Measurements from ENCODE around the gene ATP6V0A4.

The ATP6V0A4 gene

GRCh38 chr7:138753150-138753518, 44.9 kb downstream of the ATP6V0A4 start:
- no peak overlapping the region for H3K23ac ChIP-seq (ENCODE audit: low read length in 2 of 2)
- peaks cover 27% of the 10 kb centered on the region for H3K4me1 ChIP-seq (ENCODE audit: control insufficient read depth, insufficient read depth, low read depth, low read length)
- no peak overlapping the region for H3K27ac ChIP-seq (ENCODE audit: low read length, poor library complexity, severe bottlenecking)
- H3K4ac ChIP-seq (ENCODE audit: low read depth in 1 of 2, low read length in 2 of 2): no peak overlapping the region
- peaks cover 0 to 8% of the 10 kb centered on the region in 2 experiments for H3K36me3 ChIP-seq (ENCODE audit: control insufficient read depth in 1 of 2, insufficient read depth in 2 of 2, low read depth in 1 of 2, low read length in 2 of 2)
- no peak overlapping the region for H3K4me3 ChIP-seq (ENCODE audit: insufficient read depth in 1 of 2, low read depth in 1 of 2, low read length in 2 of 2)
- H3K18ac ChIP-seq (ENCODE audit: low read depth in 1 of 2, low read length in 2 of 2): no peak overlapping the region
- no peak overlapping the region for H3K4me2 ChIP-seq (ENCODE audit: low read length, poor library complexity, severe bottlenecking)
- H3K79me1 ChIP-seq (replicated peaks; ENCODE audit: low read length, poor library complexity, severe bottlenecking): no peaks in the 10 kb centered on the region
- H2BK5ac ChIP-seq (ENCODE audit: low read depth, low read length, poor library complexity, severe bottlenecking): no peak overlapping the region
- H2BK15ac ChIP-seq (ENCODE audit: low read depth, poor library complexity, severe bottlenecking): no peak overlapping the region
- H4K91ac ChIP-seq (ENCODE audit: low read length): no peak overlapping the region
- no peak overlapping the region for H2BK12ac ChIP-seq (ENCODE audit: low read length in 2 of 2)
- H2AFZ ChIP-seq (ENCODE audit: low read depth, low read length): no peak overlapping the region
- peak overlapping the region; percentile 8 for H2AK5ac ChIP-seq (ENCODE audit: low read length, severe bottlenecking)
- H3K9me3 ChIP-seq (ENCODE audit: control insufficient read depth, low read length): no peaks in the 10 kb centered on the region
- 53% methylated on average over 8 of the region's 8 CpGs for WGBS
- H3K27me3 ChIP-seq (ENCODE audit: control insufficient read depth in 1 of 2, insufficient read depth in 1 of 2, low read length in 2 of 2): peaks cover 0 to 17% of the 10 kb centered on the region in 2 experiments
- H3K9ac ChIP-seq (ENCODE audit: low read length): no peak overlapping the region
- H2BK120ac ChIP-seq (ENCODE audit: low read depth, low read length): no peak overlapping the region
- H4K8ac ChIP-seq (ENCODE audit: low read length): no peak overlapping the region
- no peak for DNase-seq
- H3K14ac ChIP-seq (ENCODE audit: low read length in 2 of 2): no peak overlapping the region

DNA sequence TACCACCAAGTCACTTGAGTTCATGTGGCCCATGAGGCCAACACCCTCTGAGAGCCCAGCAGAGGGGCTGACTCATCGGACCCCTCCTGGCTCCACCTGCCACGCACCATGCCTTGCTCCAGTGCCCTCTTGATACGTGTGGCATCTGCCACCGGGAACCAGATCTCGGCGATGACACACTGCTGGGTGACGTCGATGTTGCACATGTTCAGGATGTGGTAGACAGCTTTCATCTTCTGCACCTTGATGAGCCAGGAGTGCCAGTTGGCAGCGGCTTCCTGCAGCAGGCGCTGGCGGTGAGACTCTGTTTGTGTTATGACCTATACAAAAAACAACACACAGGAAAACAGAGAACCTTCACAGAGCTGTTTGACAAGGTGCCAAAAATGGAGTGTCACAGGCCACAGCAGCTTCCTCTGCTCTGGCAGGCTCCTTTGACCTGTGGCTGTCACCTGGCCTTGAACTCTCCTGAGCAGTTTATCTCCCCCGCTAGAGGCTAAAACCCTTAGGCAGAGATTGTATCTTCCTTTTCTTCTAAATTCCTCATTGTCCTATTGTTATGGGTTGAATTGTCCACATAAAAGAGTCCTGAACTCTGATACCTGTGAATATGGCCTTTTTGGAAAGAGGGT, 45.4 kb downstream of the ATP6V0A4 start:
- no peak for DNase-seq
- no peak overlapping the region for H2BK120ac ChIP-seq (ENCODE audit: low read depth, low read length)
- no peak overlapping the region for H4K8ac ChIP-seq (ENCODE audit: low read length)
- H3K9ac ChIP-seq (ENCODE audit: low read length): no peak overlapping the region
- H3K27me3 ChIP-seq (ENCODE audit: control insufficient read depth in 1 of 2, insufficient read depth in 1 of 2, low read length in 2 of 2): peaks cover 0 to 17% of the 10 kb centered on the region in 2 experiments
- no peak overlapping the region for H3K27ac ChIP-seq (ENCODE audit: low read length, poor library complexity, severe bottlenecking)
- H2AFZ ChIP-seq (ENCODE audit: low read depth, low read length): no peak overlapping the region
- no peak overlapping the region for H2BK15ac ChIP-seq (ENCODE audit: low read depth, poor library complexity, severe bottlenecking)
- no peak overlapping the region for H3K14ac ChIP-seq (ENCODE audit: low read length in 2 of 2)
- no peak overlapping the region for H3K18ac ChIP-seq (ENCODE audit: low read depth in 1 of 2, low read length in 2 of 2)
- H3K79me1 ChIP-seq (replicated peaks; ENCODE audit: low read length, poor library complexity, severe bottlenecking): no peaks in the 10 kb centered on the region
- H3K4me3 ChIP-seq (ENCODE audit: insufficient read depth in 1 of 2, low read depth in 1 of 2, low read length in 2 of 2): no peak overlapping the region
- no peak overlapping the region for H4K91ac ChIP-seq (ENCODE audit: low read length)
- H2AK5ac ChIP-seq (ENCODE audit: low read length, severe bottlenecking): no peak overlapping the region
- peaks cover 27% of the 10 kb centered on the region for H3K4me1 ChIP-seq (ENCODE audit: control insufficient read depth, insufficient read depth, low read depth, low read length)
- peaks cover 0 to 8% of the 10 kb centered on the region in 2 experiments for H3K36me3 ChIP-seq (ENCODE audit: control insufficient read depth in 1 of 2, insufficient read depth in 2 of 2, low read depth in 1 of 2, low read length in 2 of 2)
- no peak overlapping the region for H3K23ac ChIP-seq (ENCODE audit: low read length in 2 of 2)
- WGBS: 94% methylated on average over 11 of the region's 12 CpGs
- H2BK12ac ChIP-seq (ENCODE audit: low read length in 2 of 2): no peak overlapping the region
- no peak overlapping the region for H2BK5ac ChIP-seq (ENCODE audit: low read depth, low read length, poor library complexity, severe bottlenecking)
- no peak overlapping the region for H3K4me2 ChIP-seq (ENCODE audit: low read length, poor library complexity, severe bottlenecking)
- H3K9me3 ChIP-seq (ENCODE audit: control insufficient read depth, low read length): no peaks in the 10 kb centered on the region
- H3K4ac ChIP-seq (ENCODE audit: low read depth in 1 of 2, low read length in 2 of 2): no peak overlapping the region

- no peak overlapping the region for H3K27ac ChIP-seq (ENCODE audit: low read length, poor library complexity, severe bottlenecking)
Measured at GRCh38 chr7:138750901-138751464, 47.0 kb downstream of the ATP6V0A4 start.

GRCh38 chr7:138750473-138750872, 47.5 kb downstream of the ATP6V0A4 start:
- H3K4me2 ChIP-seq (ENCODE audit: low read length, poor library complexity, severe bottlenecking): no peak overlapping the region
- H2BK120ac ChIP-seq (ENCODE audit: low read depth, low read length): no peak overlapping the region
- H3K9ac ChIP-seq (ENCODE audit: low read length): no peak overlapping the region
- no peaks in the 10 kb centered on the region for H3K79me1 ChIP-seq (replicated peaks; ENCODE audit: low read length, poor library complexity, severe bottlenecking)
- WGBS: 93% methylated on average over 15 of the region's 15 CpGs
- H3K18ac ChIP-seq (ENCODE audit: low read depth in 1 of 2, low read length in 2 of 2): no peak overlapping the region
- H3K4me3 ChIP-seq (ENCODE audit: insufficient read depth in 1 of 2, low read depth in 1 of 2, low read length in 2 of 2): no peak overlapping the region
- no peak overlapping the region for H4K8ac ChIP-seq (ENCODE audit: low read length)
- H3K14ac ChIP-seq (ENCODE audit: low read length in 2 of 2): no peak overlapping the region
- no peak overlapping the region for H2AFZ ChIP-seq (ENCODE audit: low read depth, low read length)
- H3K23ac ChIP-seq (ENCODE audit: low read length in 2 of 2): no peak overlapping the region
- H2BK15ac ChIP-seq (ENCODE audit: low read depth, poor library complexity, severe bottlenecking): no peak overlapping the region
- no peak for DNase-seq
- H4K91ac ChIP-seq (ENCODE audit: low read length): no peak overlapping the region
- no peak overlapping the region for H2BK12ac ChIP-seq (ENCODE audit: low read length in 2 of 2)
- peaks cover 0 to 8% of the 10 kb centered on the region in 2 experiments for H3K36me3 ChIP-seq (ENCODE audit: control insufficient read depth in 1 of 2, insufficient read depth in 2 of 2, low read depth in 1 of 2, low read length in 2 of 2)
- no peak overlapping the region for H3K4ac ChIP-seq (ENCODE audit: low read depth in 1 of 2, low read length in 2 of 2)
- H2BK5ac ChIP-seq (ENCODE audit: low read depth, low read length, poor library complexity, severe bottlenecking): no peak overlapping the region
- H3K27me3 ChIP-seq (ENCODE audit: control insufficient read depth in 1 of 2, insufficient read depth in 1 of 2, low read length in 2 of 2): peaks cover 0 to 17% of the 10 kb centered on the region in 2 experiments
- H2AK5ac ChIP-seq (ENCODE audit: low read length, severe bottlenecking): peak overlapping the region; percentile 57
- peaks cover 20% of the 10 kb centered on the region for H3K4me1 ChIP-seq (ENCODE audit: control insufficient read depth, insufficient read depth, low read depth, low read length)
- H3K27ac ChIP-seq (ENCODE audit: low read length, poor library complexity, severe bottlenecking): no peak overlapping the region
- no peaks in the 10 kb centered on the region for H3K9me3 ChIP-seq (ENCODE audit: control insufficient read depth, low read length)

More at GRCh38 chr7:138750901-138751464, 47.0 kb downstream of the ATP6V0A4 start:
- Histone ChIP-seq H3K4me3 (ENCODE audit: insufficient read depth in 1 of 2, low read depth in 1 of 2, low read length in 2 of 2) (no peak overlapping the region), H2BK15ac (ENCODE audit: low read depth, poor library complexity, severe bottlenecking) (no peak overlapping the region), H2BK120ac (ENCODE audit: low read depth, low read length) (no peak overlapping the region), H3K4ac (ENCODE audit: low read depth in 1 of 2, low read length in 2 of 2) (no peak overlapping the region), H2AFZ (ENCODE audit: low read depth, low read length) (no peak overlapping the region), H2AK5ac (ENCODE audit: low read length, severe bottlenecking) (peak overlapping the region; percentile 77), H2BK12ac (ENCODE audit: low read length in 2 of 2) (no peak overlapping the region), H3K36me3 (ENCODE audit: control insufficient read depth in 1 of 2, insufficient read depth in 2 of 2, low read depth in 1 of 2, low read length in 2 of 2) (peaks cover 0 to 8% of the 10 kb centered on the region in 2 experiments), H3K79me1 (replicated peaks; ENCODE audit: low read length, poor library complexity, severe bottlenecking) (no peaks in the 10 kb centered on the region), H3K14ac (ENCODE audit: low read length in 2 of 2) (no peak overlapping the region), H3K23ac (ENCODE audit: low read length in 2 of 2) (no peak overlapping the region), H3K18ac (ENCODE audit: low read depth in 1 of 2, low read length in 2 of 2) (no peak overlapping the region), H3K4me2 (ENCODE audit: low read length, poor library complexity, severe bottlenecking) (no peak overlapping the region), H3K4me1 (ENCODE audit: control insufficient read depth, insufficient read depth, low read depth, low read length) (peaks cover 23% of the 10 kb centered on the region), H3K9ac (ENCODE audit: low read length) (no peak overlapping the region), H4K91ac (ENCODE audit: low read length) (no peak overlapping the region), H3K9me3 (ENCODE audit: control insufficient read depth, low read length) (no peaks in the 10 kb centered on the region), H2BK5ac (ENCODE audit: low read depth, low read length, poor library complexity, severe bottlenecking) (no peak overlapping the region), H4K8ac (ENCODE audit: low read length) (no peak overlapping the region), H3K27me3 (ENCODE audit: control insufficient read depth in 1 of 2, insufficient read depth in 1 of 2, low read length in 2 of 2) (peaks cover 0 to 17% of the 10 kb centered on the region in 2 experiments)
- DNase-seq: no peak
- WGBS: 82% methylated on average over 18 of the region's 18 CpGs

All from mesenchymal stem cell (in vitro differentiated cells and primary cell).